GM21447 (cell line): ENCODE results near the gene BMP7.

ENCODE experiments used
- ATAC-seq: cut with Tn5 transposase; IDR thresholded peaks from one replicate; pipeline ENCODE4 v1.9.1; 2021; ENCODE audit not compliant: unreplicated experiment

BMP7 gene

GRCh38 chr20:57236813-57237584, 29.4 kb downstream of the BMP7 start:
- no peak for ATAC-seq

GRCh38 chr20:57234556-57235251, 31.7 kb downstream of the BMP7 start:
- no peak for ATAC-seq

GRCh38 chr20:57231951-57232428, 34.5 kb downstream of the BMP7 start:
- no peak for ATAC-seq

GRCh38 chr20:57231161-57231560, 35.3 kb downstream of the BMP7 start:
- ATAC-seq: no peak

- ATAC-seq: no peak
Observed at GRCh38 chr20:57230247-57230646, 36.2 kb downstream of the BMP7 start.

- no peak for ATAC-seq
Observed at GRCh38 chr20:57229490-57229889, 37.0 kb downstream of the BMP7 start.

GRCh38 chr20:57225830-57226229, 40.6 kb downstream of the BMP7 start:
- no peak for ATAC-seq

- ATAC-seq: no peak
Observed at GRCh38 chr20:57225197-57225733, 41.2 kb downstream of the BMP7 start.

- no peak for ATAC-seq
Observed at GRCh38 chr20:57224641-57225138, 41.8 kb downstream of the BMP7 start.

- ATAC-seq: no peak
Observed at GRCh38 chr20:57223648-57224489, 42.6 kb downstream of the BMP7 start.

- no peak for ATAC-seq
Observed at GRCh38 chr20:57222631-57222950, 43.9 kb downstream of the BMP7 start.

GRCh38 chr20:57221916-57222630, 44.4 kb downstream of the BMP7 start:
- no peak for ATAC-seq

- ATAC-seq: no peak
Observed at GRCh38 chr20:57220337-57221145, 45.9 kb downstream of the BMP7 start.

GRCh38 chr20:57219071-57219677, 47.3 kb downstream of the BMP7 start:
- ATAC-seq: no peak

GRCh38 chr20:57218489-57218888, 48.0 kb downstream of the BMP7 start:
- ATAC-seq: no peak

- no peak for ATAC-seq
Observed at GRCh38 chr20:57217802-57218201, 48.6 kb downstream of the BMP7 start.

- no peak for ATAC-seq
Observed at GRCh38 chr20:57216669-57217068, 49.8 kb downstream of the BMP7 start.

GRCh38 chr20:57215826-57216471, 50.5 kb downstream of the BMP7 start:
- ATAC-seq: no peak

- ATAC-seq: no peak
Observed at GRCh38 chr20:57215426-57215825, 51.0 kb downstream of the BMP7 start.
